GM19023 (cell line): ENCODE measurements around the gene ITIH2.
"Not testable (repeated sequence)": the region's sequence is repeated elsewhere in the genome, so short reads cannot be mapped to it uniquely, and the experiment has no call there.

Experiments
- ATAC-seq: cut with Tn5 transposase; IDR thresholded peaks from one replicate; pipeline ENCODE4 v1.9.1; 2021; ENCODE audit warnings: mild to moderate bottlenecking, moderate library complexity; ENCODE audit not compliant: unreplicated experiment

Gene ITIH2

GRCh38 chr10:7703140-7703539, at the start of gene ITIH2:
Gene ITIH2, plus strand, starts transcription at chr10:7703316. Its CDS starts 119 bp downstream, at chr10:7703435.
- no peak for ATAC-seq

- ATAC-seq = not testable (repeated sequence)
These were observed 46.0 kb upstream of the ITIH2 start for GRCh38 chr10:7657079-7657478.

GRCh38 chr10:7657552-7657951, 45.6 kb upstream of the ITIH2 start:
- ATAC-seq = no peak

DNA sequence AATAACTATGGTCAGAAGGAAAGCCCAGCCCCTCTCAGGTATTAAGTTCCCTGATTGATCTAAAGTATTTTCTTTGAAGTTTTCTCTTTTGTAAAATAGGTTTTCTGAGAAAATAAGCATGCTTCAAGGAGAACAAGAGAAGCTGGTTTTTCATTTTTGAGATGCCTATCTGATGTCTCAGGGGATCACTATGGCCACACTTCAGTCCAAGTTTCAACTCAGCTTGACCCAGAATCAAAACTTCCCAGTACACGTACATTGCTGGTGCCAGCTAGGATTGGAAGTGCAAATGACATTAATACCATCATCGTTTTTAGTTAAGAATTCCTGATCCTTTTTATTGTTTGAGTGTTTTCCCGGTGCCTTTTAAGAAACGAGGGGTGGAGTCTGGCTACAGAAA, 43.6 kb upstream of the ITIH2 start:
- ATAC-seq = no peak

- no peak for ATAC-seq
These were observed 40.6 kb upstream of the ITIH2 start for GRCh38 chr10:7662522-7662921.

GRCh38 chr10:7664707-7665106, 38.4 kb upstream of the ITIH2 start:
- no peak for ATAC-seq

DNA sequence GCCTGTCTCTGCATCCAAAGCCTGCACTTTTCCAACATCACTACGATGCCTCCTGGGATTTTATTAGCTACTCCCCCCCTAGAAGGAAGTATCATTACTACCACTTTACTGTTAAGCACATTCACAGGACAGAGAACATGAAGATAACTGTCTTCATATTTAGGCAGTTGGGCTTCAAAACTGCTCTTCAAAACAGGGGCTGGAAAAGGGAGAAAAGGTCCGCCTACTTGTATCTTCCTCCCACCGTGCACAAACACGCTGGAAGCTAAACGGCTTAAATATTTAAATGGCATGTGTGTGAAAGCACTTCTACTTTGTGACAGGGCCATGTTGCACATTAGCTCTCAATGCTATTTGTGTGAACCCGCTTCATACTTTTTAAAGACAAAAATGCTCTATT, 37.3 kb upstream of the ITIH2 start:
- ATAC-seq = no peak

DNA sequence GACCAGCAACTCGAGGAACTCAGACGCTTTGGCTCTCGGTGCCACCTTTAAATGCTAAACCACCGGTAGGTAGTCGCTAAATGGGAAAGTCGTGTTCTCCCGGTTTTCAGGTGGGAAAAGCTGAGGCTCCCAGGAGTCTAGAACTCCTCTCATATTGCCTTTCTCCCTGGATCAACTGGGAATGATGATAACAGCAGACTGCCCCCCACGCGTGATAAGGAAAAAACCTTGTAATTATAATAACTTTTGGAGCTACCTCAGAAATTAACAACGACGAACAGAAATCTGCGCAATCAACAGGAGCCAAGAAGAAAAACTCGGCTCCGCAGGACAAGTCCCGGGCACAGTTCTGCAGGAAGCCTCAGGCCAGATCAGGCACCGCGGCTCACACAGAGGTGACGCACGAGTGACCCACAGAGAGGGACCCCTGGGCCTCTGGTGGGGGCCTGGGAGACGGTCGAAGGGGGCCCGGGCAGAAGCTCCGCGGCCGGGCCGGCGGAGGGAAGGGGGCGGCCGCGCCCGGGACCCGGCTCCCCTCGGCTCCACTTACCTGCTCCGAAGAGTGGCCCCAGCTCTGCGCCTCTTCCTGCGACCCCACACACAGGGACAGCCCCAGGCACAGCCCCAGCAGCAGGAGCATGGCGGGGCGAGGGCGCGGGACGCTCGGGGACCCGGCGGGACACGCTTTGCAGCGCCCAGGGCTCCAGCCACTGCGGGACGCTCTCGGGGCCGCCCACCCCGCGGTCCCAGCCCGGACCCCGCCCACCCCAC, 36.7 kb upstream of the ITIH2 start, which contains the start of gene ITIH5:
Gene ITIH5 (minus strand): TSS at position 714 of the 771 bp plus-strand sequence. CDS start 74 bp downstream, at position 640.
- no peak for ATAC-seq

DNA sequence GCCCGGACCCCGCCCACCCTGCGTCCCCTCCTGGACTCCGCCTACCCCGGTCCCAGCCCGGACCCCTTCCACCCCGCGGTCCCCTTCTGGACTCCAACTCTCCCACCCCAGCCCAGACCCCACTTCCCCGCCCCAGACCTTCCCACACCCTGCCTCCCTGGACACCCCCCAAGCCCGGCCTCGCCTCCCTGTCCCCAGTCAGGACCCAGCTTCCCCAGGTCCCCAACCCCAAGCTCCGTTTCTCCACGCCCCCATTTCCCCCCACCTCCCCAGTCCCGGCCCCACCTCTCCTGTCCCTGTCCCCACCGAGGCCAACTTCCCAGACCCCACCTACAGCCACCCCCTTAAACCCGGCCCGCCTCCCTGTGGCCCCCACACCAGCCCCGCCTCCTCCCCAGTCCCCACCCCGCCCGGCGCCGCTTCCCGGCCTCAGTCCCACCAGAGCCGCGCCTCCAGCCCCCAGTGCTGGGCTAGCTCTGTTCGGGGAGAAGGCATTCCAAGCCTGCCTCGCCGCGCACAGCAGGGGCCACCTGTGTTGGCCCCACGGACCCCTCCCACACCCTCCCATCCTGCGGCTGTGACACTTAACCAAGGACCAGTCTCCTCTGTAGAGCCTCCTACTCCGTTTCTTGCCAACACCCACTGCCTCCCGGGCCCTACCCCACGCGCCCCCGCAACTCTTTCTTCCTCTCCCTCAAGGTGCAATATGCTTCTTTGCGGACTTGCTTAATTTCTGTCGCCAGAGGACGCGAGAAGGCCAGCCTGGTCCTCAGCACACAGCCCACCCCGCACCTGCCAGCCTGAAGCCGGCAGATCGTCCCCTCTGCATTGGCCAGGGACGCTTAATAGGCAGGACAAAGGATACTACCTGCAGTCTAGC, 35.6 kb upstream of the ITIH2 start:
- ATAC-seq = no peak

DNA sequence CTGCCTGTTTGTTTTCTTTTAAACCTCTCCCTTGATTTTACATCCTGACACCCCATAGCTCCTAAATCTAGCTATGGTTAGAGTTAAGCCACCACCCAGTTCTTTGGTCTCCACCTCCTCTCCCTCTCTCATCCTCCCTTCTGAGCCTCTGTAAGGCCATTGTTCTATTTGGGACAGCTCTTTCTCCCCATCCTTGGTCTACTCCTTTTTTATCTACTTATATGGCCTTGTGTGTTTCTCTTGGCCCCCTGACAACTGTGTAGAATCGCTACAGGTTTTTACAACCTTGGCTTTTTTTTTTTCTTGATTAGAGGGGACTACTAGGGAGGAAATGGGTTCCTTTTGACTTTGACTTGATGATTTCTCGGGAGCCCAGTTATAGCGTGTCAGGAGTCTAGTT, 33.0 kb upstream of the ITIH2 start:
- ATAC-seq = no peak

GRCh38 chr10:7672341-7673134, 30.6 kb upstream of the ITIH2 start:
- ATAC-seq = no peak

DNA sequence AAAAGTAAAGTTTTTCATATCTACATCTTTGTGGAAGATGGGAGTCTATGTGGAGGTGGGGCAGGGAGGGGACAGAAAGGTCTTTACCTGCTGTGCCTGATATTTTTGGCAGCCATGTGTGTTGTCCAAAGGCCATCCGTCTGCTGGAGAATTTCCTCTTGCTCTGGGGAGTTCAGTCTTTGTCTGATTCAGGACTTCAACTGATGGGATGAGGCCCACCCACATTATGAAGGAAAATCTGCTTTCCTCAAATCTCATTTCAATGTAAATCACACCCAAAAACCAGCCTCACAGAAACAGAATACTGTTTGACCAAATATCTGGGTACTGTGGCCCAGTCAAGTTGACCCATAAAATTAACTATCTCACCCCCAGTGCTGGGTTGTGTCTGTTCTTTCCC, 23.9 kb upstream of the ITIH2 start:
- ATAC-seq = no peak

DNA sequence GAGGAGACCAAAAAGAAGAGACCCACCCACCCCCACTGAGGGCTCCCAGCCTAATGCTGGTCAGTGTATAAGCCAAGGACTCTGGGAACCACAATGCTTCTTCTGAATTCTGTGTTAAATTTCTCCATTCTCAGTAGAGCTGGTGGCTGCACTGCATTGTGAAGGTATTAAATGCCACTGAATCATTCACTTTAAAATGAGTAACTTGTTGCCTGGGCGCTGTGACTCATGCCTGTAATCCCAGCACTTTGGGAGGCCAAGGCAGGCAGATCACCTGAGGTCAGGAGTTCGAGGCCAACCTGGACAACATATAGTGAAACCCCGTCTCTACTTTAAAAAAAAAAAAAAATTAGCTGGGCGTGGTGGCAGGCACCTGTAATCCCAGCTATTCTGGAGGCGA, 23.0 kb upstream of the ITIH2 start:
- ATAC-seq = not testable (repeated sequence)

- no peak for ATAC-seq
These were observed 16.6 kb upstream of the ITIH2 start for GRCh38 chr10:7686351-7687171.

DNA sequence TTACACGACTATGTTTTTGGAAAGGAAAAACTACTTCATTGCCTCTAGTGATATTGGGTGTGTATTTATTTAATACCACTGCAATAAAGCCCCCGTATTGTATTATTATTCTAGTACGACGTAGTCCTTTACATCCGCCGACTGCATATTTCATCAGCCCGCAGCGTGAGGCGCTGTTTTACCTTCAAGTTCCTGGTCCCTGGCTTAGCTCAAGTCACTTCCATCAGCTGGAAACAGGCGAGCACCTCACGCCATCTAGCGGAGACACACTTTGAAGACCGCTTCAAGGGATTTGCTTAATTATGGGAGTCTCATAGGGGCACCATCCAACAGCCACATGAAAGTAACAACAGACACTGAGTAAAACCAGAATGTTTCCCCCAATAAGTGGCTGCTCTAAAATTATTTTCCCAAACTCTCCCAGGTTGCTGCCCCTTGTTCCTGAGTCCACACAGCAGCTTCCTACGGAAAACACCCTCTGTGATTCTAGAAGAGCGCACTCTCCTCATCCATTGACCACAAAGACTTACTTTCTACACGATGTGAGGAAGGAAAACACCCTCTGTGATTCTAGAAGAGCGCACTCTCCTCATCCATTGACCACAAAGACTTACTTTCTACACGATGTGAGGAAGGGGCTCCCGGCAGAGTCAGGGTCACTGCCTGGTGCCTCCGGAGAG, 15.7 kb upstream of the ITIH2 start:
- ATAC-seq = peak; percentile 94

DNA sequence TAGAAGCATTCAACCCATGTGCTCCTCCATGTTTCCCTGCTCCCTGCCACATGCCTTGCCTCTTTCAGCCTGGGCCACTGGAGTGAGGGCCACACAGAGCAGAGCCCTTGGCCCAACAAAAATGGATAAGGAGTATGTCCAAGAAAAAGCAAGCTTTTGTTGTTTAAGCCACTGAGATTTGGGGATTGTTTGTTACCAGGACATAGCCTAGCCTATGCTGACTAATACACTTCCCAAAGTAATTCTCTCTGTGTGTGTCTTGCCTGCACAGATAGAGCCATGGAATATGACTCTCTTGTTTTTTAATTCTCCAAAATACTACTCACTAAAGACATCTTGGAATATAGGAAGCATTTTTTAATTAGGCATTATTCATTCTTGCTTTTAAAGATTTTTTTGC, 13.5 kb upstream of the ITIH2 start:
- no peak for ATAC-seq

GRCh38 chr10:7690885-7691597, 12.1 kb upstream of the ITIH2 start:
- not testable (repeated sequence) for ATAC-seq

- not testable (repeated sequence) for ATAC-seq
These were observed 10.7 kb upstream of the ITIH2 start for GRCh38 chr10:7692368-7692767.

GRCh38 chr10:7693194-7693593, 9.9 kb upstream of the ITIH2 start:
- ATAC-seq = not testable (repeated sequence)
